HG03469 (cell line): Measurements from ENCODE around the gene UPB1.
A peak's percentile ranks its signal among the peaks of the same experiment; 100 is the strongest.
"Not testable (repeated sequence)": the region's sequence is repeated elsewhere in the genome, so short reads cannot be mapped to it uniquely, and the experiment has no call there.

Source experiments
- ATAC-seq: cut with Tn5 transposase; IDR thresholded peaks from one replicate; pipeline ENCODE4 v1.9.1; 2021; ENCODE audit warnings: mild to moderate bottlenecking, moderate library complexity, moderate number of reproducible peaks; ENCODE audit not compliant: unreplicated experiment

Gene UPB1

DNA sequence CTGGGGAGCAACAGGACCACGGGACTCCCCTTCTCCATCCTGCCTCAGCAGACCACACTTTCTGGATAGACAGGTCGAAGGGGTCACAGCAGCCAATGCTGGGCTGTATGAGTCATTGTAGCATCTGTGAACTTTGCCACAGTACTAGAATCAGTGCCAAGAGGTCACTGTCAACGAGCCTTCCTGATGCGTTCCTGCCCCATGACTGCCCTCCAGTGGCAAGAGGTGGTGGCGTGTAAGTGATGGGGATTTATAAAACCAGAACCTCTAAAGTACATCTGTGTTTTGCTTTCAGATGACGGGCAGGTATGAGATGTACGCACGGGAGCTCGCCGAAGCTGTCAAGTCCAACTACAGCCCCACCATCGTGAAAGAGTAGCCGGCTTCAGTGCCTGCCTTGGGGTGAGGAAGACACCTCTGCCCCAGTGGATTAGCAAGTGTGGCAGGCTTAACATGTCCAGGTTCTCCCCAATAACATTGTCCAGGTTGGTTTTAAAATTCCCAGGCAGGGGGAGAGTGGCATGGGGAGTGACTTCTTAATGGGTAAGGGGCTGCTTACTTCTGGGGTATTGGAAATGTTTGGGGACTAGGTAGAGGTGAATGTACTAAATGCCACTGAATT, 30.4 kb downstream of the UPB1 start:
- no peak for ATAC-seq

DNA sequence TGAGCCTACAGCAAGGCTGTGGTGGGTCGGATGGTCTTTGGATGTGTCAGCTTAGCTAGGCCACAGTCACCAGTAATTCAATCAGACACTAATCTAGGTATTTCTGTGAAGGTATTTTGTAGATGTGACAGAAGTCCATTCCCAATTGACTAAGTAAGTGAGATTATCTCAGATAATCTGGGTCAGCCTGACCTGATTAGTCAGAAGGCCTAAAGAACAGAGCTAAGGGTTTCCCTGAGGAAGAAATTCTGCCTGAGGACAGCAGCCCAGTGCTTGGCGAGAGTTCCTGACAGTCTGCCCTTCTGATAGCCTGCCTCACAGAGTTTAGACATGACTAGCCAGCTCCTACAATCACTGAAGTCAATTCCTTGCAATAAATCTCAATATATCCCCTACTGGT, 31.1 kb downstream of the UPB1 start:
- ATAC-seq, result no peak

DNA sequence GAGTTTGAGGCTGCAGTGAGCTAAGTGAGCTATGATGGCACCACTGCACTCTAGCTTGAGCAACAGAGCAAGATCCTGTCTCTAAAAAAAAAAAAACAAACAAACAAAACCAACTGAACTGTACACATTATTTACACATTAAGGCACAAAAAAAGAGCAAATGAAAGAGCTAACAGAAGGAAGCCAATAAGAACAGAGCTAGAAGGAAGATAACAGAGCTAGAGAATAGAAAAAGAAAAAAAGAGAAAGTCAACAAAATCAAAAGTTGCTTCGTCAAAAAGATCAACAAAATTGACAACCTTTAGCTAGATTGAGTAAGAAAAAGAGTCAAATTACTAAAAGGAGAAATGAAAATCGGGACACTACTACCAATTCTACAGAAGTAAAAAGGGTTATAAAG, 34.8 kb downstream of the UPB1 start:
- no peak for ATAC-seq

DNA sequence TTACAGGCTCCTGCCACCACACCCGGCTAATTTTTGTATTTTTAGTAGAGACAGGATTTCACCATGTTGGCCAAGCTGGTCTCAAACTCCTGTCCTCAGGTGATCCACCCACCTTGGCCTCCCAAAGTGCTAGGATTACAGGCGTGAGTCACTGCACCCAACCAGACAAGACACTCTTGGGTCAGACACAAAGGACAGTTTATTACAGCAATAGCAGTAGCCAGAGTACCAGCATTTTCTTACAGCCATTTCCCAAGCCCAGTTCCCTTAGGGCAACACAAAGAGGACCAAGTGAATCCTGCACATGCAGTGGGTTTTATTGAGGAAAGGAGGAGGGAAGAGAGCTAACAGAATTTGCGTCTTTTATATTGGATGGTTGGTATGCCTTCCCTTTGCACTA, 35.8 kb downstream of the UPB1 start:
- ATAC-seq, result not testable (repeated sequence)

DNA sequence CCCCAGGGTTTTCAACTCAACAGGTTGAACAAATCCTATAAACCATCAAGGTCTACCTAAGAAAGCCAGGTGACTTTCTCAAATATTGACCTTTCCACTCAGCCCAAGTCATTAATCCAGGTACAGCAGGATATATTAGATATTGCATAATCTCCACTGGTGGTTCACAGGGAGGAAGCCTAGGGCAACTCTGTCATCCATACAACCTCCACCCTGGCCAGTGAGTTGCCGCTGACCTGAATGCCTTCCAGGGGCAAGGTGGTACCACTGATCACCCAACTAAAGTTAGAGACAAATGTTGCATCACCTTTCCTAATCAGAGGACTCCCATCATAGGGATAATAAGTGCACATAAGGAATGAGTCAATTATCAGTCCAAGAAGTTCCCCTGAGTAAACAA, 36.9 kb downstream of the UPB1 start:
- no peak for ATAC-seq

DNA sequence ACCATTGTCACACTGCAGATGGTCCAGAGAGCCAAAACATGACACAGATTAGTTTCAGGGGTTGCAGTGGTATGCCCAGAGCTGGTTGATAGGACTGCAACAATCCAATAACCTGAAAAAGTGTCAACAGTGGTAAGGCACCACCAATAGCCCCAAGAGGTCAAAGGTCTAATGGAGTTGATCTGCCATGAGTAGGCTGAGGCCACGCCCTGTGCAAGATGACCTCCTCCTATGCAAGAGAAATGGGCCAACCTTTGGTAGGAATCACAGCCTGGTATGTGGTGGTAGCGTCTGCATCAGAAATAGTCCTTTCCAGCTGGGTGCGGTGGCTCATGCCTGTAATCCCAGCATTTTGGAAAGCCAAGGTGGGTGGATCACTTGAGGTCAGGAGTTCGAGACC, 40.2 kb downstream of the UPB1 start:
- no peak for ATAC-seq

DNA sequence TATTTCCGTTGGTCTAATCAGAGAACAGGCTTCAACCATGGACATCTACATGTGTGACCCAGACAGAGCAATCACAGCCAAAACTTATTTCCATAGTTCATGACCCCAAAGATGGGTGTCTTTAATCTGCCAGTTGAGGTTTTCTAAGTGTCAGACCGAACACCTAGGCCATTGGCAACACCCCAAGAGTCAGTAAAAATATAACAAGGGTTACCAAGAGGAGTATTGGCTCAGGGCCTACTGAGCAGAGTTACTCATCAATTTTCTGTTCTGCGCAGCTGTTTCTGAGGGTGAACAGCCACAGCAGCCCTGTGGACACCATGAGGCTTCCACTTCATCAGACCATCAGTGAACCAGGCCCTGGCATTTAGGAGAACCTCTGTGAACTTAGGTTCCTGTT, 41.0 kb downstream of the UPB1 start:
- no peak for ATAC-seq

DNA sequence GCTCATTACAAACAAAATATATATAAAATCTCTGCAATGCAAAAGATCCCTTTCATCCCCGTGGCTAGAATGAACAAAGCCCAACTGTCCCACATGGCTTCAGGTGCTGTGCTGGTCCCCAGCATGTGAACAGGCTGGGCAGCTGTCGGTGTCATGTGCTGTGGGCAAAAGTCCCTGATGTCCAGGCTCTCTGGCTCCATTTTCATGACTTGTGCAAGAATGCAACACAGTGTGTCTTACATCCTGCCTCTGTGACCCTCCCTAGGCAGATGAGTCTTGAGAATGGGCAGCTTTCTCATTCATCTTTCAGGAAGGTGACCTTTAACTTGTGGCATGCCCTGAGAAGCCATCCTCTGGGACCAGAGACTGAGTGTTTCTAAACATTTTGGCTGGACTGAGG, 45.3 kb downstream of the UPB1 start:
- ATAC-seq, result no peak

DNA sequence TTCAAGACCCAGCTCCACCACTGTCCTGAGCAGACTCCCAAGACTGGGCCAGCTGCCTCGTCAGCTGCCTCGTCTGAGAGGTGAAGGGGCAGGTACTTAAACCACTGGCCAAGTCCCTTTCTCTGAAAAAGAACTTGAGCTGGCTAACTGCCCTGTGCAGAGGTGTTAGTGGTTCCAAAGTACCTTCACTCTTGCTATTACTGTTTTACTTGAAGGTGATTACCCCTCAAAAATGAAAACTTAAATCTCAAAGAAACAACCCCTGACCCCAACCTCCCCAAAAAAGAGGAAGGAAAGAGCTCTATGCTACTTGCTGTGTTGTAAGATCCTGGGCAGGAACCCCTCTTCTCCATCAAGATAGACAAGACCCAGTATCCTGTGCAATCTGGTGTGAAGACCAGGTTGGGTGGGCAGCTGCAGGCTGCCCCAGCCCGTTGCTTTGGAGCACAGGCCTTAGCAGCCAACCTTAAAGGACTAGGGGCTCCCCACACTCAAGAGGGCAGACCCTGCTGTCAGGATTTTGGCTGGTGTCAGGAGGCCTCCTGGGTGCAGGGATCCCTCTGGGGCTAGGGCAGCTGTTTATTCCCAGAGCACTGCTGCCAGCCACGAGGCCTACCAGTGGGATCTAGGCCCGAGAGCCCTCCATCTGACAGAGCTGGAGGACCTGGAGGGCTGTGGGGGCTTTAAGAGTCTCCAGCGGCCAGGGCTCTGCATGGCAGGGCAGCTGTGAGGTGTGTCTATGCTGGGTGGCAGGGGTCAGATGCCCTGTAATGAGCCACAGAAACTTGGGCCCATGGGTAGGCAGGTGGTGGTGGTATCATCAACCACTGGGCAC, 46.8 kb downstream of the UPB1 start:
- ATAC-seq, result no peak

DNA sequence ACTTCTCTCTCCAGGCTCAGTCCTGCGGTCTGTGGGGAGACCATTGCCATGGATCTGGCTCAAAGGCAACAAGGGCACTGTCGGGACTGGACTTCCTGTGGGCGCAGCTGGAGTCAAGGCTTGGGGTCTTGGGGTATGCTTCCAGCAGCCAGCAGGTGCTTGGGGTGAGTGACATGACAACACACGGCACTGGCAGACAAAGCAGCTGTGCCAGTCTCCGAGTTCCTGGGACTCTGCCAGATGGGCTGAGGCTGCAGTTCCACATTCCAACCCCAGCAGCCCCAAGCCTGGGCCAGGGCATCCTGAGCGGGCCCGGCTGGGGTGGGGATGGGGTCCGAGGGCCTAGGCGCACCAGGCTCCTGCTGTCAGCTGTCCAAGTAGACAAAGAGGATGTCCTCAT, 47.5 kb downstream of the UPB1 start:
- no peak for ATAC-seq

DNA sequence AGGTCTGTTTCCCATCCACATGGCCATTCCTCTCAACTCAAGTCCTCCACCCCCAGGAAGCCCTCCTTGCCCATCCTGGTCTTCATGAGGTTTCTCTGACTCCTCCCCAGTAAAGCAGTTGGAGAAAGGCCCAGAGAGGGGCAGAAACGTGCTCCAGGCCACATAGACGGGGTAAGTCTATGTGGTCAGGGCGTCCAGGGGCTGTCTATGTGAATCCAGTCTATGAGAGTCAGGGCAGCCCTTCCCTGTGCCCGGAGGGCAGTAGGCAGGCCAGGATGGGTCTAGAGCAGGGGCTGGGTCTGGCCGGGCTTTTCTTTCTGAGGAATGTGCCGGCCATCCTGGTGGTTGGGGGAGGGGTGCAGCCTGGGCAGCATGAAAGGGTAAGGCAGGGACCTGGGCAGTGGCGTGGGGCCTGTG, 48.1 kb downstream of the UPB1 start:
- ATAC-seq, result no peak

DNA sequence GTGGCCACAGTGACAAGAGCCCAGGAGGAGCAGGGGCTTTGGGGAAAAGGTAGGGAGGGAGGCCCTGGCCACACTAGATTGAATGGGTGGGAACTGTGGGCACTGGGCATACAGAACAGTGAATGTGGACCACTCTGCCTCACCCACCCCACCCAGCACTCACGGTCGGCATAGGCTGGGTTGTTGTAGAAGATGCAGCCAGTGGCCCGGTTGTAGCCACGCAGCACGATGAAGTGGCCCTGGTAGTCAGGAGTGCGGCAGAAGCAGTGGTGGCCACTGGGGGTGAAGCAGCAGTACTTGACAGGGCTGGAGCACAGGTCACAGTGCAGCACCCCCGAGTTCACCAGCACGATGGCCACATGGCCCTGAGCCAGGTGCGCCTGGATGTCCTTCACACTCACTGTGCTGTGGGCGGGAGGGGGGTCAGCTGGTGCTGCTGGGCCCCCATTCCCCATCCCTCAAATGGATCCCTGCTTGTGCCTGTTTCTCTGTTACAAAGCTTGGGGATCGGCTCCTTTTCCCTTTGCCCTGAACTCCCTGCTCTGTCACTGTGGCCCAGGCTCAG, 48.6 kb downstream of the UPB1 start:
- ATAC-seq, result no peak

DNA sequence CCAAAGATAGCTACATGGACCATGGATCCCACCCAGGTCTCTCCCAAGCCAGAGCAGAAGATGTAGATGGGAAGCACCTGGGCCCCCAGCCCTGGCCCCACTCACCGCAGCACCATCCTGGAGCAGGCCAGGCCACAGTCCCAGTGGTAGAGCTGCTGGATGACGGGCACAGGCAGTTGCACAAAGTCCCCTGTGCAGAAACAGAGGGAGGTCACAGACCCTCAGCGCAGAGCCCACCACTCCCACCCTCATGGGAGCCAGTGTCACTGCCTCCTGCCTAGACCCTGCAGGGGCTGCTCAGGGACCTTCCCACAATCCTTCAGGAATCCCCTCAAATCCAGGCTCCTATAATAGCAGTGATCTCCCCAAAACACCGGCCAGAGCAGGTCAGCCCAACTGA, 53.7 kb downstream of the UPB1 start:
- ATAC-seq, result no peak

DNA sequence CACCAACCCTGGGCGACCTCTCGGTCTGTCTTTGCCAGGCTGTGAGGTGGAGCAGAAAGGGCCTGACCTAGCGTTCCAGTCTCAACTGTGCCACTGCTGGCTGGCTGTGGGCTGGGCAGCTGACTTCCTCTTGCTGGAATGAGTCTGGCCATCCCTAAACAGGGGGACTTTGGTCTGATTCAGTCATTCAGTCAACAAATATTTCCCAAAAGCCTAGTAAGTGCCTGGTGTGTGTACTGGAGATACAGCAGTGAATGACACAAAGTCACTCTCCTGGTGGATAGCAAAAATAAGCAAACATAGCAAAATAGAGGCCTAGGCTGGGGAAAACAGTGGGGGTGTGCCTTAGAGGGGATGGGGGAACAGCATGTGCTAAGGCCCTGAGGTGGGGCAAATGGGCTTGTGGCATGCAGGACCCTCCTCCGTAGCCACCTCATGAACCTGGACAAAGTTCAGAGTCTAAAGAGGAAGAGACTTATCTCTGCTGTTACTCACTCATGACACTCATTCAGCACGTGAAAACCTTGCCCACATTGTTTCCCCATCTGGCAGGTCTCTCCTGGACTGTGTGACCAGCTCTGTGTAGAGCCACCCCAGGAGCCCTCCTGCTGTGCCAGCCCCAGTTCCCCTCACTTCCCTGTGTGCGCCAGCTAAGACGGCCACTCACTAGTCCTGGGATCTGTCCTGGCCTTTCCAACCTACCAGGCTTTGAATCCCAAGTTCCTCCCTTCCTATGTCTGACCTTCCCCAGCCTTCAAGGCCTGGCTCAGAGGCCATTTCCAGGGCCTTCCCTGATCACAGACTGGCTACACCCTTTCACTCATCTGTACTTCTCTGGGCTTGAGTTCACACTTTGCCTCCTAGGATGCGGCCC, 55.1 kb downstream of the UPB1 start:
- ATAC-seq, result no peak

DNA sequence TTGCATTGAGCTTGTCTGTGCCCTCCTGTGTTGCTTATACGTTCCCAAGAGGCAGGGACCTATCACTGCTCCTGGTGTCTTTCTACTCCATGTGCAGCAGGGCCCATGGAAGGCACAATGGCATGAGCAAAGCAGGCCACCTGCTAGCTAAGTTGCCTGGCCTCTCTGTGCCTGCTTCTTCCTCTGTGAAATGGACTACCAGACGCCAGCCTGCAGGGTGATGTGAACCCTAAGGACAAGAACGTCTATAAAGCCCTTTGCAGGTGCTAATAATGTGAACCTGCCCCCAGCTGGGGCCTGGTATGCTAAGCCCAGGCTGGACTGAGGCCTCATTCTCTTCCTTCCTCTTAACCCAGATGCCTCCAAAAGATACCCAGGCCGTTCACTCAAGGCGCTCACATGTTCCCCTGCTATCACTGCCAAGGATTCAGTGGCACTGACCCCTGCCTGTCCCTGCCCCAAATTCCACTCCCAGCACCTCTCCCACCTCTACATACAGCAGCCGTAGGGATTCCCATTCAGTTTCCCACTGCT, 55.8 kb downstream of the UPB1 start:
- no peak for ATAC-seq

DNA sequence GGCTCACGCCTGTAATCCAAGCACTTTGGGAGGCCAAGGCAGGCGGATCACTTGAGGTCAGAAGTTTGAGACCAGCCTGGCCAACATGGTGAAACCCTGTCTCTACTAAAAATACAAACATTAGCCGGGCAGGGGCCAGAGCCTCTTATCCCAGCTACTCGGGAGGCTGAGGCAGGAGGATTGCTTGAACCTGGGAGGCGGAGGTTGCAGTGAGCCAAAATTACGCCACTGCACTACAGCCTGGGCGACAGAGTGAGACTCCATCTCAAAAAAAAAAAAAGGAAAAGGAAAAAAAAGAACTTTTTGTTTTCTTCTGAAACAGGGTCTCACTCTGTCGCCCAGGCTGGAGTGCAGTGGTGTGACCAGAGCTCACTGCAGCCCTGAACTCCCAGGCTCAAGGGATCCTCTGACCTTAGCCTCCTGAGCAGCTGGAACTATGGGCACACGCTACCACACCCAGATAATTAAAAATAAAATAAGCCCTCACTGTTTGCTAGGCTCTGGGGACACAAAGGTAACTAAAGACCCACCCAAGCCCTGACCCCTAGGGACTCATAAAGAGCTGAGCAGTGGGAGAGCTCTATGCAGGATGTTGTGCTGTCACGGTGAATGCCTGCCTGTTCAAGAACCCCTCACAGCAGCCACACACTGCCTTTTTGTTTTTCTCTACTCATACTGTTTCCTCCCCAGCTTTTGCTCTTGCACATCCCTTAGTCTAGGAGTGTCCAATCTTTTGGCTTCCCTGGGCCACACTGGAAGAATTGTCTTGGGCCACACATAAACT, 57.6 kb downstream of the UPB1 start:
- ATAC-seq, result not testable (repeated sequence)

DNA sequence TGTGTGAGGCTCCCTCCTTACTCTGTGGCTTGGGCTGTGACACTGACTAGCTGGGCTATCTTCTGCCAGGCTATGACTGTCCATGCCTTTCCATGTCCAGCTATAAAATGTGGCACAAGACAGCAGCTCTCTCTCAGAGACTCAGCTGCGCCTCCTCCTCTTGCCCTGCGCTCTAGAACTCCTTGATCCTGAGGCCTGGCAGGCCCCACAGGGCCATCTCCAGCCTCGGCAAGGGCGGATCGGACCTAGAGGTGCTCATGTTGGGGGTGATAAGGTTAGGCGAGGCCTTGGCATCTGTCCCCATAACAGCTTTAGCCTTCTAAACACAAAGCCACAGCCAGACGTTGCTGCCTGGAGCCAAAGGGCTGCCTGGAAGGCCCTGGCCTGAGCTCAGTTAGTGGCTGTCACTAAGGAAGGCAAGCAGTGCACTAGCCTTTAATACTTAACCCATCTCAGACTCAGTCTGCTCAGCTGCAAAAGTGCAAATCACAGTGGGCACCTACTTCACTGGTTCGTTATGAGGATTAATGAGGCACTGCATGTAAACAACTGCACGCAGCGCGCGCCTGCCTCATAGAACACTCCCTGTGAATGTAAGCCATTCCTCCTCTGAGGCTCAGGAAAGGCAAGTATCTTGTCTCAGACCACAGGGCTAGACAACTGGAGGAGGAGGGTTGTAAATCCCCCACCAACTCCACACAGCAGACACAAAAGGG, 58.6 kb downstream of the UPB1 start:
- ATAC-seq, result no peak

DNA sequence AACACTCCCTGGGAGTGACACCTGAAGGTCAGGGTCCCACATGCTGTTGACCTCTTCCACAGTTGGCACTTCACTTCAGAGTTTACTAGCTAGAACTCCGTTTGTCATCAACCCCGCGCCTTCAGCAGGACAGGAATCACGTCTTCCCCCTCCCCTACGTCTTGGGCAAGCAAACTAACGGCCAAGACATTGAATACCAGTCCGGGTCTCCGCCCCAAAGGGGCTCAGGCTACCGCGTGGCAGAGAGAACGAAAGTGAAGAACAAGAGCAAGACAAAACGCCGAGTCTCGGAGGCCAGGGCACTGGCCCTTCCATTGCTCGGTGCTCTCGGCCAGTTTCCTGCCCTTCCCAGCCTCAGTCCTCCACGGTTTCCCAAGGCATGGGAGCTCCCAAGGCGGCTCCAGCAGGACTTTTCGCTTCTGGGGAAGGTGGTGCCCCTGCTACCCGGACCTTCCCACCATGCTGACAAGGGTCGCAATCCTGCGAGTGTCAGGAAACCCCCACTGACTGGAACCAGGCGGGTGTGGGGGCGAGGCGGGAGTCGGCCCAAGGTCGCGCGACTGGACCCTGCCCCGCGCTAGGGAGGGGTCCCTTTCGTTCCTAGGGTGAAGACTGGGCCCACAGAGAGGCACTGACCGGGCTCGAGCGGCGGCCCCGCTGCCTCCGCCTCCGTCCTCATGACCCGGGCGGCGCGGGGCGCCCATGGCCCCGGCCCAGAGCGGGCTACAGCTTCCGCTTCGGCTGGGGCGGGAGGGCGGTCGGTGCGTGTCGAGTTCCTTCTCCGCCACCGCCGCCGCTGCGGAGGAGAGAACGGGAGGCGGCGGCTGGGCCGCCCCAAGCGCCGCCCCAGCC, 59.4 kb downstream of the UPB1 start, which contains the start of gene GUCD1:
Gene GUCD1 (minus strand): TSS at position 826 of the 852 bp plus-strand sequence. CDS start 147 bp downstream, at position 679.
- ATAC-seq, result peak; percentile 4
